ENCODE measurements around the gene SERPINB12.

The SERPINB12 gene

DNA sequence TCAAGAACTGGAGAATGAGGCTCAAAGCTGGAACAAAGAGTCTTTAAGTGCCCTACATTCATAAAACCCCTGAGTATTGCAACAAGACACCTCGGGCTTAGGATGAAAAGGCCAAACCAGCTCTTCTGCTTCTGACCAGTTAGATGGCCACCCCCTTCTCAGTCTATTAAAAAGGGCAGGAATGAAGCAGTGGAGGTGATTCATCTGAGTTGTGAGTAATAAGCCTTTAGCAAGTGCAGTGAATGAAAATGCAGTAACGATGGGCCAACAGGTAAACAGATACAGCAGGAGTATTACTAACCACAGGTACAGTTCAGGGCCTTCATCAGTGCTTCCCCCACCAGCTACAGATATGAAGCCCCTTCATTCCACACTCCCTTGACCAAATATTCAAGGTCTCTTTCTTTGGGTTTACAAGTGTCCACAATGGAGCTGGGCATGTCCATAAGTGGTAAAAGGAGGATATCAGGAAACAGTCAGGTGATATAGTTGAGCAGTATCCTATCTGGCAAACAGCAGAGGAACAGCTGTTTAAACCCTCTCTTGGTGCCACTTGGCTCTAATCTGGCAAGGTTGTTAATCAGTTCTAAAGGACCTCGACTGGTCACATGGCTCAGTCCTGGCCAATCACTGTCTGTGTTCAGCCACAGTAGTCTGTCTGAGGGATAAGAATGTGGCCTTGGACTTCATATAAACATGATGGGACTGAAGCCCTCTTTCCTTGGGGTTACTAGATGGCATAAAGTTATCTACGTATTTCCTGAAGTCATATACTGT lies 62.8 kb downstream of the SERPINB12 start:
- no peak for DNase-seq

DNA sequence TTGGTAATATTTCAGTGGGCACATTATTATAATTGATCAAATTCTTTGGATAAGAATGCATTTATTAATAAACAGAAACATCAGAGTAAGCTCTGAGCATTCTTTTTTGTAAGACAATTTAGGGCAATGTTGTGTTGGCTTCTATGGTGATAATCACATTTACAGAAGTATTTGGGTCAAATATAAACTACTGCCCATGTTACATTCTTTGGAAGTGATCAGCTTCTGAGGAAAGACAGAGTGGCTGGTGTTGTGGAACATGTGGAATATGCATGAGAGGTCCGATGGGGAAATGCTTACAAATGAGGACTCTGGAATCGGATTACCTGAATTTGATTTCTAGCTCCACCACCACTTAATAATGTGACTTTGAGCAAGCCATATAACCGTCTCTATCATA lies 64.4 kb downstream of the SERPINB12 start:
- no peak for DNase-seq

- no peak for DNase-seq
Observed at GRCh38 chr18:63613420-63613819, 71.3 kb downstream of the SERPINB12 start.

- no peak for DNase-seq
Observed at GRCh38 chr18:63617049-63617914, 75.1 kb downstream of the SERPINB12 start.

DNA sequence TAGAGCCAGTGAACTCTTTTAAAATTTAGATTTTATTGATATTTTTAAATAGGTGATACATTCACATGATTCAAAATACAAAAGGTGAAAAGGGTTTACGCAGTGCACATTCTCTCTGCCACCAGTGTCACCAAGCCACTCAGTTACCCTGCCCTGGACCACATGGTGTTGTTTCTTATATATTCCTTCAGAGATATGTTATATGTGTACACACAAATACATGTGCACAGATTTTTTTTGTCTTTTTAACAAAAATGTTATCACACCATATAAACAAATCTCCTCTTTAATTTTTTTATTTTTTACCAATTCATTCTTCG lies 75.7 kb downstream of the SERPINB12 start:
- DNase-seq: no peak
